Heart right ventricle (tissue), 16 donors: ENCODE data around the gene ACTR5. TPM values are rescaled to one million over a fixed set of nuclear protein-coding genes. Genes with fewer than 3 reads are reported as not detected.

Source experiments
- ATAC-seq, 8 donors: fragments of 200-7000 bp; cut with Tn5 transposase; one replicate each; pipeline ENCODE4 v1.9.1; 2020; ENCODE audit warnings: mild to moderate bottlenecking in 8 of 8, moderate library complexity in 8 of 8, moderate number of reproducible peaks in 1 of 8
- DNase-seq, 2 donors: peaks; one replicate each; pipeline ENCODE4 v3.0.0-alpha.2; 2020
- H3K27ac ChIP-seq, 10 donors: fragments of 200-600 bp; sonication (generic) in 2 of 10; one replicate each; pipeline versions ENCODE4 v1.5.0 to v1.8.0; 2020 to 2022; ENCODE audit warnings: mild to moderate bottlenecking in 3 of 10
- H3K27me3 ChIP-seq, 7 donors: fragments of 200-600 bp; one replicate each; pipeline ENCODE4 v1.8.0; 2021 to 2022; ENCODE audit warnings: mild to moderate bottlenecking in 2 of 7
- H3K36me3 ChIP-seq, 9 donors: fragments of 200-600 bp; sonication (generic) in 1 of 9; one replicate each; pipeline versions ENCODE4 v1.5.0 to v1.8.0; 2020 to 2022; ENCODE audit warnings: mild to moderate bottlenecking in 2 of 9
- H3K4me1 ChIP-seq, 9 donors: fragments of 200-600 bp; sonication (generic) in 1 of 9; one replicate each; pipeline versions ENCODE4 v1.5.0 to v1.8.0; 2020 to 2022; ENCODE audit warnings: mild to moderate bottlenecking in 4 of 9
- H3K4me3 ChIP-seq, 10 donors: fragments of 200-600 bp; sonication (generic) in 2 of 10; one replicate each; pipeline versions ENCODE4 v1.5.0 to v1.8.0; 2020 to 2022; ENCODE audit warnings: mild to moderate bottlenecking in 7 of 10, moderate library complexity in 2 of 10
- H3K9me3 ChIP-seq, 11 donors: fragments of 200-600 bp in 10 of 11; sonication (generic) in 2 of 11; one replicate each; pipeline versions ENCODE4 v1.5.0 to v1.8.0; 2013 to 2022; ENCODE audit warnings: mild to moderate bottlenecking in 2 of 11, control low read depth in 1 of 11, moderate library complexity in 1 of 11
- WGBS, 2 donors: extraction: QIAGEN DNeasy Blood & Tissue Kit; methylation state at CpG; one replicate each; pipeline ENCODE4 v1.1.7; 2013; ENCODE audit warnings: inconsistent platforms in 1 of 2; 5-methylcytosine and 5-hydroxymethylcytosine counted together
- intact Hi-C, 10 donors: fragments of 100-400 bp; cut with DNase I; formaldehyde crosslinking; loops; one replicate each; pipeline versions ENCODE4 v1.11.1 to v1.14.2; 2022
- polyA plus RNA-seq, 2 donors: library from polyadenylated mRNA; stranded (reverse); fragments of 200-250 nt; gene quantifications; one replicate each; pipeline ENCODE4 v1.2.3, GENCODE V29; 2013
- total RNA-seq, 10 donors: library from RNA; stranded (reverse); fragmentation: NEBNext Ultra II Directional in 3 of 10; extraction: Animal tissue kit (Norgen Biotek cat#: 25700) in 3 of 10; gene quantifications; one replicate each; pipeline versions ENCODE4 v1.2.1 to v1.2.4, GENCODE V29; 2021 to 2023
- TF ChIP-seq, protein P1 (sequence below), 9 donors: fragments of 200-600 bp; sonication (generic) in 2 of 9; IDR thresholded peaks; one replicate each; pipeline versions ENCODE4 v1.5.0 to v1.8.0; 2021 to 2022; ENCODE audit warnings: antibody characterized with exemption in 9 of 9, mild to moderate bottlenecking in 5 of 9, moderate library complexity in 1 of 9
- donor health status: Arrhythmogenic right ventricular cardiomyopathy.
- donor health status: ischemic (EF 13 %, LVEDD 7.1; RV severe dilation, severe dysfunction).
- donor health status: healthy with polysubstance abuse.
- donor health status: DM: no; HTN: yes; CAD: no.
- donor health status: DM: no; HTN: no; CAD: no.
- donor health status: ischemic (EF 25% LVEDD 6.9; RV normal size, moderate dysfunction).
- donor health status: ischemic (EF 25% LVEDD 5.7; RV mildly dilated, moderate dysfunction).
- donor health status: healthy.
- donor health status: DM: yes; HTN: yes; CAD: no.
- donor health status: Ischemic cardiomyopathy.
- donor health status: ischemic (EF 35%, LVEDD 5.7; RV mildly dilated, moderate dysfunction).
- donor health status: nonischemic (EF 11% LVEDD 7.7; RV severe dilation, severe dysfunction).
- donor health status: DM: yes; HTN: yes; CAD: no.
- donor health status: PGD.
- donor health status: ischemic (EF 29% LVEDD 5.4; RV normal size, mild dysfunction).
- donor health status: nonischemic (EF 23%, LVEDD 6.1; RV moderate dilation, normal function).

Gene ACTR5
- total and polyA plus RNA-seq, 12 donors, result 1.5 to 5.4 (median 2.8) TPM

DNA sequence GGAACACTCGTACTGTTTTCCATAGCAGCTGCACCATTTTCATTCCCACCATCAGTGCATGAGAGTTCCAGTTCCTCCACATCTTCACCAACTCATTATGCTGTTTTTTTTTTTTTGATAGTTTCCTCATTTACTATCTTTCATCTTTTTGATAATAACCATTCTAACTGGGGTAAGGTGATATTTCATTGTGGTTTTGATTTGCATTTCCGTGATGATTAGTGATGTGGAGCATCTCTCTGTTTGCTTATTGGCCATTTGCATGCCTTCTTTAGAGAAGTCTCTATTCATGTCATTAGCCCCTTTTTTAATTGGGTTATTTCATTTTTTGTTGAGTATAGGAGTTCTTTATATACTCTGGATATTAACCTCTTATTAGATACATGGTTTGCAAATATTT, 25.9 kb downstream of the ACTR5 start:
- no peak overlapping the region for H3K4me3 ChIP-seq
- ATAC-seq (no peak), DNase-seq (no peak)
- H3K4me1 ChIP-seq, result no peaks in the 10 kb centered on the region
- WGBS, 2 donors, result 91 to 92% methylated on average over 2 of the region's 2 CpGs
- TF ChIP-seq, protein P1, sequence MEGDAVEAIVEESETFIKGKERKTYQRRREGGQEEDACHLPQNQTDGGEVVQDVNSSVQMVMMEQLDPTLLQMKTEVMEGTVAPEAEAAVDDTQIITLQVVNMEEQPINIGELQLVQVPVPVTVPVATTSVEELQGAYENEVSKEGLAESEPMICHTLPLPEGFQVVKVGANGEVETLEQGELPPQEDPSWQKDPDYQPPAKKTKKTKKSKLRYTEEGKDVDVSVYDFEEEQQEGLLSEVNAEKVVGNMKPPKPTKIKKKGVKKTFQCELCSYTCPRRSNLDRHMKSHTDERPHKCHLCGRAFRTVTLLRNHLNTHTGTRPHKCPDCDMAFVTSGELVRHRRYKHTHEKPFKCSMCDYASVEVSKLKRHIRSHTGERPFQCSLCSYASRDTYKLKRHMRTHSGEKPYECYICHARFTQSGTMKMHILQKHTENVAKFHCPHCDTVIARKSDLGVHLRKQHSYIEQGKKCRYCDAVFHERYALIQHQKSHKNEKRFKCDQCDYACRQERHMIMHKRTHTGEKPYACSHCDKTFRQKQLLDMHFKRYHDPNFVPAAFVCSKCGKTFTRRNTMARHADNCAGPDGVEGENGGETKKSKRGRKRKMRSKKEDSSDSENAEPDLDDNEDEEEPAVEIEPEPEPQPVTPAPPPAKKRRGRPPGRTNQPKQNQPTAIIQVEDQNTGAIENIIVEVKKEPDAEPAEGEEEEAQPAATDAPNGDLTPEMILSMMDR (IDR thresholded peaks at IDR 0.05), result no peak
- no peak overlapping the region for H3K27ac ChIP-seq
- no peaks in the 10 kb centered on the region for H3K27me3 ChIP-seq
- peaks cover 0 to 73% (median 26%) of the 10 kb centered on the region in 9 donors for H3K36me3 ChIP-seq
- intact Hi-C loops, result no loop called here
- peaks cover 0 to 9% (median 0%) of the 10 kb centered on the region in 11 donors for H3K9me3 ChIP-seq

DNA sequence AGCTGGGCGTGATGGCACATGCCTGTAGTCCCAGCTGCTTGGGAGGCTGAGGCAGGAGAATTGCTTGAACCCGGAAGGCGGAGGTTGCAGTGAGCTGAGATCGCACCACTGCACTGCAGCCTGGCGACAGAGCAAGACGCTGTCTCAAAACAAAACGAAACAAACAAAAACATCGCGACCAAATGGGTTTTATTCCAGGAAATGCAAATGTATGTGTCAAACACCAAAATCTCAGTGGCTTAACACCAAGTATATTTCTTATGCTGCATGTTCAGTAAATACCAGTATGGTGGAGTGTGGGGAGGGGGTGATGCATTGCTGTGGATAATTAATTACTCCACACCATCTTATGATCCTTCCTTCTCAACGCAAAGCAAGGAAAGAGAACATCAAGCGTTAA, 28.1 kb downstream of the ACTR5 start:
- WGBS, 2 donors, result 96 to 99% methylated on average over 11 of the region's 11 CpGs
- Histone ChIP-seq H3K27ac (no peak overlapping the region), H3K36me3 (peaks cover 0 to 54% (median 26%) of the 10 kb centered on the region in 9 donors), H3K27me3 (no peaks in the 10 kb centered on the region), H3K4me1 (no peaks in the 10 kb centered on the region), H3K4me3 (no peak overlapping the region), H3K9me3 (peaks cover 0 to 9% (median 0%) of the 10 kb centered on the region in 11 donors)
- ATAC-seq (no peak), DNase-seq (no peak)
- intact Hi-C loops, result no loop called here
- TF ChIP-seq, protein P1 (IDR thresholded peaks at IDR 0.05), result no peak

- H3K27me3 ChIP-seq, result no peaks in the 10 kb centered on the region
- no peak for ATAC-seq
These were observed 31.2 kb downstream of the ACTR5 start for GRCh38 chr20:38779247-38780097.

GRCh38 chr20:38782275-38782674, 34.0 kb downstream of the ACTR5 start:
- WGBS, 2 donors, result 68 to 85% methylated on average over 3 of the region's 3 CpGs

More at GRCh38 chr20:38779247-38780097, 31.2 kb downstream of the ACTR5 start:
- TF ChIP-seq, protein P1 (IDR thresholded peaks at IDR 0.05), result no peak
- WGBS, 2 donors, result 67 to 68% methylated on average over 18 to 19 of the region's 19 CpGs
- Histone ChIP-seq H3K9me3 (no peaks in the 10 kb centered on the region), H3K27ac (no peak overlapping the region), H3K4me3 (no peak overlapping the region), H3K4me1 (no peaks in the 10 kb centered on the region), H3K36me3 (peaks cover 0 to 23% (median 3%) of the 10 kb centered on the region in 9 donors)
- no peak for DNase-seq
- intact Hi-C loops, result no loop called here

More at GRCh38 chr20:38782275-38782674, 34.0 kb downstream of the ACTR5 start:
- H3K4me1 ChIP-seq, result no peaks in the 10 kb centered on the region
- intact Hi-C loops, result no loop called here
- ATAC-seq (no peak), DNase-seq (no peak)
- H3K36me3 ChIP-seq, result no peaks in the 10 kb centered on the region
- no peak overlapping the region for H3K27ac ChIP-seq
- no peak overlapping the region for H3K4me3 ChIP-seq
- TF ChIP-seq, protein P1 (IDR thresholded peaks at IDR 0.05), result no peak
- no peaks in the 10 kb centered on the region for H3K27me3 ChIP-seq
- no peaks in the 10 kb centered on the region for H3K9me3 ChIP-seq
